Suppressor macrophage (primary cell): Measurements from ENCODE around the gene MMP19.
"Not testable (repeated sequence)": the region's sequence is repeated elsewhere in the genome, so short reads cannot be mapped to it uniquely, and the experiment has no call there.

Experiments used
- DNase-seq, 4 experiments: peaks; one replicate each; pipeline ENCODE4 v3.0.0-alpha.2; 2020 to 2022
- total RNA-seq, 17 experiments: gene quantifications; one replicate each; lab custom pipeline; 2026; ENCODE audit warnings: mixed read lengths in 6 of 17, inconsistent platforms in 3 of 17; lab: John Stamatoyannopoulos, UW

MMP19 gene, protein sequence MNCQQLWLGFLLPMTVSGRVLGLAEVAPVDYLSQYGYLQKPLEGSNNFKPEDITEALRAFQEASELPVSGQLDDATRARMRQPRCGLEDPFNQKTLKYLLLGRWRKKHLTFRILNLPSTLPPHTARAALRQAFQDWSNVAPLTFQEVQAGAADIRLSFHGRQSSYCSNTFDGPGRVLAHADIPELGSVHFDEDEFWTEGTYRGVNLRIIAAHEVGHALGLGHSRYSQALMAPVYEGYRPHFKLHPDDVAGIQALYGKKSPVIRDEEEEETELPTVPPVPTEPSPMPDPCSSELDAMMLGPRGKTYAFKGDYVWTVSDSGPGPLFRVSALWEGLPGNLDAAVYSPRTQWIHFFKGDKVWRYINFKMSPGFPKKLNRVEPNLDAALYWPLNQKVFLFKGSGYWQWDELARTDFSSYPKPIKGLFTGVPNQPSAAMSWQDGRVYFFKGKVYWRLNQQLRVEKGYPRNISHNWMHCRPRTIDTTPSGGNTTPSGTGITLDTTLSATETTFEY
- total RNA-seq = 115 to 665 (median 270) reads per million in 17 experiments

DNA sequence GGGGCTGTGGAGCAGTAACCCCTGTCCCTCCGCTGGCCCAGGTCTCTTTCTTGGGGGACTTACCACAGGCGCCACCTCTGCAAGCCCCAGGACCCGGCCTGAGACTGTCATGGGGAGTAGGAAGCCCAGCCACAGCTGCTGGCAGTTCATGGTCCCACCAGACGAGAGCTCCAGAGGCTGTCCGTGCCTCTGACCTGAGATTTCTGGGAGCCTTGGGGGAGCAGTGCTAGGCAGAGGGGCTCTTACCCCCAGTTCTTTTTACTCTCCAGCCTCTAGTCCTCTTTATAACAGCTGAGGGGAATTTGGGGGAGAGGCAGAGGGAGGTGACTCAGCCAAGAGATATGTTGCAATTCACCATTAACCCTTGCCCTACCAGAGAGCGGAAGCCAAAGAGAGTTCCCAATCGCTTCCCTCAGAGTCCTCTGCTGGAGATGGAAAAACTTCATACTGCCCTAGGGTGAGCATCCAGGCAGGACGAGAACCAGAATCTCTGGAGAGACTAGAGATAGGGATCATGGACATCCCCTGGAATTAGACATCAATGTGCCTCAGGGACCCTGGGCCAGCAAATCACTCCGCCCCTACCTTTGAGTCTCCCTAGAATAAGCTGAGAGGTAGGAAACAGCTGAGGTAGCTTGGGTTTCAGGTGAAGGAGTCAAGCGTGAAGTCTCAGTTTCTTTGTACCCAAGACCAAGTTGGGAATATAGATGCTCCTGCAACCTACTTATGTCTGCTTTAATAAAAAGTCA lies at the start of gene MMP19:
Gene MMP19 (minus strand): TSS at position 256 of the 749 bp plus-strand sequence. CDS start 106 bp downstream, at position 150.
- peak; percentile 81 to 89 (median 84) for DNase-seq

GRCh38 chr12:55891310-55891709 lies 48.6 kb upstream of the MMP19 start:
- no peak for DNase-seq

DNA sequence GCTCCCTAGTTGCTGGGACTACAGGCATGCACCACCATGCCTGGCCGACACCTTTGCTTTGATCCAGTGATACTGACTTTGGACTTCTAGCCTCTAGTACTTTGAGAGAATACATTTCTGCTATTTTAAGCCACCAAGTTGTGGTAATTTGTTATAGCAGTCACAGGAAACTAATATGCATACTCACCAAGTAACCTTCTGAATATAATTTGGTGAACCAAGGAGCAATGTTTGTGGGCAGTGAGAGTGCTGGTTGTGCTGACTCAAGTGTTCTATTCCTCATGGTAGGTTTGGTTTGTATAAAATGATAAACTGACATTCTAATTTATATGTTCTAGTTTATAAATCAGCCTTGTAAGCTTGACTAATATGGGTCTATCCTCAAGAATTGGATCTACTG lies 42.4 kb upstream of the MMP19 start:
- DNase-seq = no peak

GRCh38 chr12:55877824-55878223 lies 35.1 kb upstream of the MMP19 start:
- no peak for DNase-seq

DNA sequence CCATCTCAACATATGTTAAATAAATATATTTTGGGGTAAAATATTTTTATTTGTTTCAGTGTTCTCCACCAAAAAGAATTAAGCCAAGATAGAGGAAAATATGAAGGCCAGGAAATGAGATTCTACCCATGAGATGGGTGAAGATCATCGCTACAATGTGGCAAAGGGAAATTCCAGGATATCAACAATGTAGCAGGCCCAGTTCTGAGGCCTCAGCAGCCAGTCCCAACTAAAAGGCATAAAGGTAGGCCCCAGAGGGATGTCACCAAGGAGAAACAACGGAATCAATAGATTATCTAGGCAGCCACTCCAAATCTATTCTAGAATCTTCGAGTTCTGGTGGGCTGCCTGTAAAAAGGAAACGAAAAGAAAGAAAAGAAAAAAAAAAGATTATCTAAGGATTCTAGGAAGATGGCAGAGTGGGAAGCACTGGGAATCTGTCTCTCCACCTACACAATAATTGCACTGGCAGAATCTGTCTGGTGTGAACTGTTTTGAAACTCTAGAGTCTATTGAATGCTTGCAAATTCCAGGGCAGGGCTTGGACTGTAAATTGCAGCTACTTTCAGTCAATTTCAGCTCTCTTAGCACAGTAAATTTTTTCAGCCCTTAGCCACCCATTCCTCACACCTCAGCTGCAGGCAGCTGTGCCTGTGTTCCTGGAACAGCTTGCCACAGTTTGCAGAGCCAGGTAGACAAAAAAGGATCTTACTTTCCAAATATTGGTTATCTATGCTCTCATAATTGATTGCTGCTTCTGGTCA lies 33.1 kb upstream of the MMP19 start:
- DNase-seq = no peak

DNA sequence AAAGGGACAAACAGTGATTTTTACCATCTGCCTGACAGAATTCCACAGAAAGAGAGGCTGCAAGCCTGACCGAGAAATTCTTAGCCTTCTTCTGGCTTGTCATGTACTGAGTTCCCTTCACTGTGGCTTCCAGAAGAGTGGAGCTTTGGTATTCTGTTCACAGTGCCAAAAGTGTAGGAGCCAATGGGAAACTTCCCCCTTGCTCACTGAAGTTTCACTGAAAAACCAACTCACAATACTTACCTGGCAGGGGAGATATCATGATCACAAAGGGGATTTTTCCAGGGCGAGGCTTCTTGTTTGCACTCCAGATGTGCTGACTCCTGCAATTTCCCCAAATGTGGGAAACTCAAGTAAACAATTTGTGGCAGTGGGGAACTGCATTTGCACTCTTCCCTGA lies 31.7 kb upstream of the MMP19 start:
- DNase-seq = no peak

GRCh38 chr12:55866454-55867004 lies 23.8 kb upstream of the MMP19 start:
- DNase-seq = not testable (repeated sequence)

- no peak for DNase-seq
These were observed 22.6 kb upstream of the MMP19 start for GRCh38 chr12:55865327-55865726.

- DNase-seq = not testable (repeated sequence)
These were observed 20.2 kb upstream of the MMP19 start for GRCh38 chr12:55862931-55863330.

DNA sequence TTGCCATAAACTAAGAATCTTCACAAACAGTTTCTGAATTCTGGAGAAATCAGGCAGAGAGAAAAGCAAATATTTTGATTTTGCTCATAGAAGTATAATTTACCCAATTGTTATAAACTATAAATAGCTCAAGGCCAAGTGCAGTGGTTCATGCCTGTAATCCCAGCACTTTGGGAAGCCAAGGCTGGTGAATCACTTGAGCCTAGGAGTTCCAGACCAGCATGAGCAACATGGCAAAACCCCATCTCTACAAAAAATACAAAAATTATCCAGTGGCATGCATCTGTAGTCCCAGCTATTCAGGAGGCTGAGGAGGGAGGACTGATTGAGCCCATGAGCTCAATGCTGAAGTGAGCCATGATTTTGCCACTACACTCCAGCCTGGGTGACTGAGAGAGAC lies 19.6 kb upstream of the MMP19 start:
- DNase-seq = no peak

- DNase-seq = no peak
These were observed 19.1 kb upstream of the MMP19 start for GRCh38 chr12:55861871-55862270.

GRCh38 chr12:55861396-55861795 lies 18.7 kb upstream of the MMP19 start:
- no peak for DNase-seq

DNA sequence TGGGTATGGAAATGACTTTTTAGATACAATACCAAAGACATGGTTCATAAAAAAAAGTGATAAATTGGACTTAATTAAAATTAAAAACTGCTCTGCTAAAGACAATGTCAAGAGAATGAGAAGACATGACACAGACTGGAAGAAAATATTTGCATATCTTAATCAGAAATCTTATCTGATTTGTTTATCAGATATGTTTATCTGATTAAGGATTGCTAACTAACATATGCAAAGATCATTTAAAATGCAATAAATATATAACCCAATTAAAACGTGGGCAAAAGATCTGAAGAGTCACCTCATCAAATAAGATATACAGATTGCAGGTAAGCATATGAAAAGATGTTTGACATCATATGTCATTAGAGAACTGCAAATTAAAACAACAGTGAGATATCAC lies 10.0 kb upstream of the MMP19 start:
- no peak for DNase-seq

DNA sequence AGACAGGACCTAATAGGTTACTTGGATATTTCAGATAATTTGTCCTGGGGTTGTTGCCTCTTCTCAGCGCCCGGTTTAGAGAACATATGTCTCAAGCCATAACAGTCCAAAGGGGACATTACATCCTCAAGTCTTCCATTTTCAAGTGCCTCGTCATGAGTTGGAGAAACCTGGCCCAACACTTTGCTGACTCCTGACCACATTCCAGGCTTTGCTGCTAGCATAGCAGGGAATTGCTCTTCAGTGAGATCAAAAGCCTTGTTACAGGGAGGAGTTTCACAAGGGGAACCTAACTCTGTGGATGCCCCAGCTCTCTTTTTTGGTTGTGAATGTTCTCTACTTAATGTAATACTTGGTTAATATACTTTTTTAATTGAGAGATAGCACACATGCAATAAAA lies 8.2 kb upstream of the MMP19 start:
- DNase-seq = peak in 1 of 4 experiments; percentile 22

DNA sequence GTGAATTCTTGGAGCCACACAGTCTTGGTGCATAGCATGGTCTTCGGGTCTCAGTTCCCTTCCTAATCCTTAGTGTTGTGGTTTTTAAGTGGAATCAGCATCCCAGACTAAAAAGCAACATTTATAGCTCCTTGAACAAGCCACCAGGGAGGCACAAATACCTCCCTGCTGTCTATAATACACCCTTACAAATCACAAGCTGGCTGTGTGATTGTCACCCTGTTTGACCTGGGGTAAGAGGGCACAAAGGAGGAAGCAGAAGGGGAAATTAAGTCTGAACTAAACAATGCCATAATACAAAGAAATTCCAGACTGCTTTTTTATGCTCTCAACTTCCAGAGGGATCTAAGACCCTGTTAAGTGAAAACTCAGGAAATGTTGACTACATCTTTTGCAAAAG lies 7.7 kb upstream of the MMP19 start:
- peak in 3 of 4 experiments; percentile 47 to 58 (median 51) for DNase-seq

DNA sequence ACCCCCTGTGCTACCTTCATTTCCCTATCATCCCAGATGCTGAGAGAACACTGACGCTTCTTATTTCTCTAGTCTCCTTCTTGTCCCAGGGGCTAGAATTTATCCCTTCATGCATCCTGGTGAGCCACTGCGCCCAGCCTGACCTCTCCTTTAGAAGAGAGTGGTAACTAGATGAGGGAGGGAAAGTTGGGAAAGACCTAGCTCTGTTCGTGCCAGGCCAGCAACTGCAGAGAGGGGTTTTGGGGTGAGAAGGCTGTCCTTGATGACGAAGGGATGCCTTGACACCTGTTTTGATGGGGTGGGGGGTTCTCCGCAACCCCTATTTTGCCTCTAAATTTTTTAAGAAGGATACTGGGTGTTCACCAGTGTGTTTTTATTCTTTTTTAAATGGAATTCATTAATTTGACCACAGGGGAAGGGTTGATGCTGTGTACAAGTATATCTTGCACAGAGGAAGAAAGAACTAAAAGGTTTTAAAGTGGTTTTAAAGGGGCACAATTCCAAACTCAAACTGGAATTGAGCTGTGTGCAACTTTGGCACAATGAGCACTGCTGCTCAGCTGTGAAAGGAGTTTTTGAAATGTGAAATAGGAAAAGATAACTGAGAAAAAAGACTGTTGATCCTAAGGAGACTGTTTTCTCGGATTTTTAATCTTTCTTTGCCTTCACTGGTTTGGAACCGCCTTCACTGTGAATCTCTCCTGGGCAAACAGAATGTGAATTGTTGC lies 7.0 kb upstream of the MMP19 start:
- DNase-seq = no peak

DNA sequence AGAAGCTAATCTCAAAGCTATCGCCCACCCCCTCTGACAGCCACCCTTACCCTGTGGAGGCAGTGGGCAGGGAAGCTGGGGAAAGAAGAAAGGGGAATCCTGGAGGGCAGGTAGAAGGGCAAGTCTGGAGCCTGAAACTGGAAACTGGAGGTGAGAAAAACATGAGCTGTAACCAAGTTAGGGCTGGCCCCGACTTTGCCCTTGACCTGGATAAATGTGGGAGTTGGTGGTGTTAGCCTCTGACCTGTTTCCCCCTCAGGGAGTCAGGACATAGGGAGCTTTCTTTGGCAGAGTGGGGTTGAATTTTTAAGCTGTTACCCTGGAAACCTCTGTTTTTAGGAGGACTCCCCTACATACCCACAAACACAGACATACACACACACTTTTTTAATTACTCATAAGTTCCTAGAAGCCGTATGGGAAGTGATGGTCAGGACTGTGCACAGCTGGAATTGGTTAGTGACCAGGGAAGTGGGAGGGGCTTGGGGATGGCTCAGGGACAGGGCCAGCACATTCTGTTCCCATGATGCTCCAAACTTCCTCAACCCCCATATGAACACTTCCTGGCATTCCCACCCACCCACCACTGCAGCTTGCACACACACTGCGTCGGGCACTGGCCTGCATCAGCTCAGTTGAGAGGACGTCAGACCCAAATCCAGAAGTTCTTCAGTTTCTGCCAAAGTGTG lies 5.0 kb upstream of the MMP19 start:
- peak; percentile 96 to 99 (median 97) for DNase-seq

GRCh38 chr12:55847033-55847432 lies 4.3 kb upstream of the MMP19 start:
- DNase-seq = peak; percentile 94 to 98 (median 94)

DNA sequence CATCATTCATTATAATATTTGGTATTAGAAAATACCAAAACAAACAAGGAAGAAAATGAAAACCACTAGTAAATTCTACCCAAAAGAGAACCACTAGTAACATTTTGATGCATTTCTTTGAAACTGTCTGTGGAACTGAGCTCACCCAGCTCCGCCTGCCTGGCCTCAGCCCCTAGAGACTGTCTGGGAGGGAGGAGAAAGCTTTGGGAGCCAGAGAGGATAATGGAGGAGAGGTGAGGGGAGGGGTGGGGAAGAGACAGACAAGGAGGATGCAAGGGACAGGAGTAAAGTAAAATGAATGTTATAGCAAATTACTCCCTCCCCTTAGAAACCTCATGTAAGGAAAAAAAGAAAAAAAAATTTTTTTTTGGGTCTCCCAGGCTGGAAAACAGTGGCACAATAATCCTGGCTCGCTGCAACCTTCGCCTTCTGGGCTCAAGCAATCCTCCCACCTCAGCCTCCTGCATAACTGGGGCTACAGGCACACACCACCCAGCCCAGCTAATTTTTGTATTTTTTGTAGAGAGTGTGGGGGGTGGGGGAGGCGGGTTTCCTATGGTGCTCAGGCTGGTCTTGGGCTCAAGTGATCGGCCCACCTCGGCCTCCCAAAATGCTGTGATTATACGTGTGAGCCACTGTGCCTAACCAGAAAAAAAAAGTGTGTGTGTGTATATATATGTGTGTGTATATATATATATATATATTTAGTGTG lies 3.2 kb upstream of the MMP19 start:
- DNase-seq = no peak

DNA sequence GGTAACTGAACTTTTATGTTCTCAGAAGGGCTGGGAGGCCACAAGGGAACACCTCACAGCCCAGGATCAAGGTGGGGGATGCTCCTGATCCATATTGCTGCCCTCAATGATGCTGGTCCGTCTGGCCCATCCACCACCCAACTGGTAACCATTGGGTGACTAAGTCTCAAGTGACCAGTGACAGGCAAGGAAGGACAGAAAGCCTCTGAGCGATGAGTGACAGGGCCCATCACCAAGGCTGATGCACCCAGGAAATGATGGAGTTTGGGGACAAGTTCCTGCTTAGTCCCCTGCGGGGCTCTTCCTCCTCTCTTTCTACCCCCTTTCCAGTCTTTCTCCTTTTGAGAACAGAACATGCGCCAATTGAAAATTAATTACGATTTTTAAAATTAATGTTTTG lies 2.6 kb upstream of the MMP19 start:
- DNase-seq = peak; percentile 81 to 92 (median 86)
